Fibroblast of gingiva (primary cell): ENCODE measurements around the gene DAAM2.

ENCODE experiments used
- DNase-seq: peaks from one replicate; pipeline ENCODE4 v3.0.0-alpha.2; 2011; ENCODE audit warnings: low read depth

Gene DAAM2

GRCh38 chr6:39909701-39910100 is 117.5 kb downstream of the DAAM2 start:
- no peak for DNase-seq

- no peak for DNase-seq
Measured at GRCh38 chr6:39910164-39910563, 118.0 kb downstream of the DAAM2 start.

DNA sequence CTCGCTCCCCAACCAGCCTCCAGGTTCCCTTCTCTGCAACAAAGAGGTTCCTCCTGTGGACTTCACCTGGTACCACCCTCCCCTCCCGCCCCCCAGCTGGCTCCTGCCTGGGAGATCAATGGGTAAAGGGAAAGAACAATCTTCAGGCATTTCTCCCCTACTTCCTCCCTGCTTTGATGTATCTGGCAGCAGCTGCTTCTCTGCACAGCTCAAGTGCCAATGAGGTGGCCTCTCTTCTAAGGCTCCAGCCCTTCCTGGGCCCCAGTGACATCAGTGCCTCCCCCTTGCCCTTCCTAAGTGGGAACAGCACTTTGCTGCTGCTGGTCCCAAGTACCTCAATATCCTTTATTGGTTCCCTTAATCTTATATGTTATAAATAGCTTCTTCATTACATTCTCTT is 118.6 kb downstream of the DAAM2 start:
- no peak for DNase-seq

- no peak for DNase-seq
Measured at GRCh38 chr6:39911513-39912125, 119.4 kb downstream of the DAAM2 start.

- no peak for DNase-seq
Measured at GRCh38 chr6:39912446-39912845, 120.3 kb downstream of the DAAM2 start.

- DNase-seq, result no peak
Measured at GRCh38 chr6:39913391-39913916, 121.3 kb downstream of the DAAM2 start.

DNA sequence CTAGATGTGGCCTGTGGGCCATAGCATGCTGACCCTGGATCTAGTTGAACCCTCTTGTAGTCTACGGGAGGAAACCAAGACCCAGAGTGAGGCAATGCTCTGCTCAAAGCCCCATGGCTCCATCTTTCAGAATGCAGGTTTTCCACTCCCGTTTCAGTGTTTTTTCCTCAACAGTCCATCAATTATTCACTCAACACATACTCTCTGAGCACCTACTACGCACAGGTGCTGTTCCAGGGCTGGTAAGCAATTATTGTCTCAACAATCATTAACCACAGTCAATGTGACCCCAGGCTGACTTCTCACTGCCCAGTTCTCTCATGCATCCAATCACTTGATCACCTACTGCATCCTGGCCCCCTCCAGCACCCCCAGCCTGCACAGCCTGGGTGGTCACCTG is 122.1 kb downstream of the DAAM2 start:
- no peak for DNase-seq

DNA sequence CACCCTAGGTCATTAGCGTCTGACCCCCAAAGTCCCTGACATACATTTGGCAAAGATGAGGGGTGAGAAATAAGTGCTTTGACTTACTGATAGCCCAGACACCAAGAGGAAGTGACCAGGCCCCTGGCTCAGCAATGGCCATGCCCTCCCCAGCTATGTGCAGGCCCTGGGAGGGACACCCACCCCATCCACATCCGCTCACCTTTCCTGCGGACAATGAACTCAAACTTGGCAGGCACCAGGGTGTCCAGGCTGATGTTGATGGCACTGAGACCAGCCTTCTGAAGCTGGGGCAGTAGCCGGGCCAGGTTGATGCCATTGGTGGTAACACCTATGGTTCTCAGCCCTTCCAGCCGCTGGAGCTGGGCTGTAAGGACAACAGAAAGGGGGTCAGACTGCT is 123.7 kb downstream of the DAAM2 start:
- no peak for DNase-seq

GRCh38 chr6:39917329-39917728 is 125.2 kb downstream of the DAAM2 start:
- no peak for DNase-seq

DNA sequence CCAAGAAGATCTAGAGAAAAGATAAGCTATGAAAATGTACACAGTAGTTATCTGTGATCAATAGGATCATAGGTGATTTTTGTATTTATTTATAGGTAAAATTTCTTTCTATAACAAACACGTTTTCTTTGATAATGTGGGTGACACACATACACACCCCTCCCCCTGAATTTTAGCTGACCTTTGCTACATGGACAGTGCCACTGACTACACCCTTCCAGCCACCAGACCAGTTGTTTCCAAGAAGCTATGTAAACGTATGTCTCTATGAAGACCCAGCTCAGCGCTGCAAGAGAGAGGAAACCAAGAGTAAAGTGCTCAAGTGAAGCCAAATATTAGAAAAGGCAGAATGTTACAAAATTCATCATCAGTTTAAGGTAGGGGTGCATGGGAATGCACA is 125.8 kb downstream of the DAAM2 start:
- DNase-seq, result no peak

DNA sequence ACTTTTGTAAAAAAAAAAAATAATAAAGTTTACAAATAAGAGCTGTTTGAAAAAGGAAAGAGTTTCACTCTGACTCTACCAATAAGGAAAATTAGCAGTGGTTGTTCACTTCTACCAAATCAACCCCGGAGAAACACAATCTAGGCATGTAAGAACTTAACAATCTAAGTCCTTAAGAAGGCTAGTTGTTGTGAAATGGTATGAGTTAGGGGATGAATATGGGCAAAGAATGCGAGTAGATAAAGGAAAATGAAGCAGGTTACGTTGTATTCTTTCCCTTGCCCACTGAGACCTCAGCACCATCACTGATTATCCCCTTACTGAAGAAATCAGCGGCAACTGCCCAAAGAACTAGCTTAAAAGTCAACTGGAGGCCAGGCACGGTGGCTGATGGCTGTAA is 126.7 kb downstream of the DAAM2 start:
- no peak for DNase-seq

DNA sequence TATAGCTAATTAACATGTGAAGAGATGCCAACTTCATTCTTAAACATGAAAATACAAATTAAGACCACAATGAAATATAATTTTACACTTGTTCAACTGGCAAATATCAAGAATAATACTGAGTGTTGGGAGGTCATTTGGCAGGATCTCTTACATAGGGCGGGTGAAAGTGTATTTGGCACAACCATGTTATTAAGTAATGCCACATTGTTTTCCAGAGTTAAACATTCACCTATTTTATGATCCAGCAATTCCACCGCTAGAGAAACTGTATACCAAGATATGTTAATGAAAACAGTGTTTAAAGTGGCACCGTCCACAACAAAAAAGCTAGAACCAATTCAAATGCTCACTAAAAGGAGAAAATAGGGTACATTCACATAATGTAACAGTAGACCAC is 128.0 kb downstream of the DAAM2 start:
- DNase-seq, result no peak

GRCh38 chr6:39922821-39923220 is 130.6 kb downstream of the DAAM2 start:
- DNase-seq, result no peak

- DNase-seq, result no peak
Measured at GRCh38 chr6:39923394-39923793, 131.2 kb downstream of the DAAM2 start.

DNA sequence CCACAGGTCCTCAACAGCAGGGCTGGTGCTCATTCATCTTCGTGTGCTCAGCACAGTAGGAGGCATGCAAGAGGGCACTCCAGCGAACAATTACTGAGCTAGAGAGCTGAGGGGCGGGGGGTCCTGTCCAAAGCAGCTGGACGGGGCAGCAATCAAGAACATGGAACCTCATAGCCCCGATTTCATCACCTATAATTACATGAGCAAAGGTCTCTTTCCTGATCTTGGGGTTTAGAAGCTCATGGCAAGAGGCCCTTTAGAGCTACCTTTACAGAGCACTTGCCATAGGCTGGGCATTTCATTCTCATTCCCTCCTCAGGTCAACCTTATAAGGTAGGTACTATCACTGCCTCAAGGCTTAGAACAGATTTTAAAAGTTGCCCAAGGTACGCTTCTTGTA is 131.7 kb downstream of the DAAM2 start:
- DNase-seq, result no peak

GRCh38 chr6:39924283-39924682 is 132.1 kb downstream of the DAAM2 start:
- peak; percentile 26 for DNase-seq

DNA sequence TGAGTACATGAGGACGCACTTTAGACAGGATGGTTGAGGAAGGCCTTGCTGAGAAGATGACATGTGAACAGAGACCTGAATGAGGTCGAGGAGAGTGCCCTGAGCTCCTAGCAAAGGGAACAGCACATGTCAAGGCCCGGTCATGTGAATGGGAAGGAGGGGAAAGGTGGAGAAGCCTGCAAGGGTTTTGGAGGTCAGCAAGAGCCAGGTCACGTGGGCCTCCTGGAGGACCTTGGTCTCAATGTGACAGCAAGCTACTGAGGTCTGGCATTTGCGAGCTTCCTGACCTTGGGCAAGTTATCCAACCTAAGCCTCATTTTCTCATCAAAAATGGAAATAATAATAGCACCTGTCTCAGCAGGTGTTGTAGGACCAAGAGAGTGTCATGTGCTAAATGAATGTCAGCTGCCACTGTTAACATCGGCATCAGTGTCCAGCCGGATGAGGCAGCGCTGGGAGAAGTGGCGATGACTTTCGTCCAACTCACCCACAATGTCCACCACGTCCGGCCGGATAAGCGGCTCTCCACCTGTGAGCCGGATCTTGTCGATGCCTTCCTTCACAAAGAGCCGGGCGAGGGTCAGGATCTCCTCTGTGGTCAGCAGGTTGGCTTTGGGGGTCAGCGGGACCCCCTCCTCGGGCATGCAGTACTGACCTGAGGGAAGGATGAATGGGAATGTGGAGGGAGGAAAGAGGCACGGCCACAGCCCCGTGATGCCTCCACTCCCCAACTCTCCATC is 133.2 kb downstream of the DAAM2 start:
- DNase-seq, result no peak

DNA sequence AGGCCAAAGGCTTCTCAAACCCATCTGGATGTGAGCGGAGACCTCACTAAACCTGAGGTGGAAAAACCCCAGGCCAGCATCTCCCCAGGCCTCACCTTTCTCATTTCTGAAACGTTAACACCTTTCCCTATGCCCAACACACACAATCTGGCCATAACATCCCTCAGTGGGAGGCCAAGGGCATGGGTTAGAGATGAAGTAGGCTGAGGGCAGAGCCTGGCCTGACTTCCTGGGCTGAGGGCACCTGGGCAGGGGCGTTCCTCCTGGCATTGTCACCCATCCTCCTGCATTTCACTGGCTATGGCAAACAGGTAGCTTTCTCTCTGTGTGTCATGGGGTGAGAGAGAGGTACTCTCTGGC is 133.7 kb downstream of the DAAM2 start:
- DNase-seq, result no peak

DNA sequence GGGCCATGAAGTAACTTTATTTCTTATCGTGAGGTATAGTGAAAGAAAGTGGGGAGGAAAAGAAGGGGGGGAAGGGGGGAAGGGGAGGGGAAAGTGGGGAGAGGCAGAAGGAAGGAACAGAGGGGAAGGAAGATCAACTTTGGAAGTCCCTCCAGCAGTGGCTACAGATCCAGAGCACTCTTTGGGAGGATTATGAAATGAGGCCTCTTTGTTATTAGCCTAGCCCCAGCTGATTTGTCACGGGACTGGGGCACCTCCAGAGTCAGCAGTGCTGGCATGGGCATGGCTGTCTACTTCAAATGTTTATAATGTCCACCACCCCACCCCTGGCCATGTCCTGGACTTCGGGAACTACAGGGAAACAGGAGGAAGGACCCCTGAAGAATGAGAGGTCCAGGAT is 134.5 kb downstream of the DAAM2 start:
- DNase-seq, result peak; percentile 15

DNA sequence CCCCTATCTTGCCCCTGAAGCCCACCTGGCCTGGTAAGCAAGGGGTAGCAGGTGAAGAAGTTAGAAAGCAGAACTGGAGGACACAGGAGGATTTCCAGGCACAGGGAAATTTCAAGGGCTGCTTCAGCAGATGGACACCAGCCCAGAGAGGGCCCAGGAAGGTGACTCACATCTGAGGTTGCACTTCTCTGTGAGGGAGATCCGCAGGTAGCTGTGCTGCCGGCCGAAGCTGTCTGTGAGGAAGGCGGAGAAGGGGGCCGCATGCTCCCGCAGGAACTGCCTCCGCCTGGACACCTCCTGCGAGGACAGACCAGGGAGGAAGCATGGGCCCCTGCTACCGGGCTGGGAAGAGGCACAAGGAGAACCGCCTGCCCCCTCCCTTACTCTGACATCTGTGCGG is 135.0 kb downstream of the DAAM2 start:
- DNase-seq, result no peak

- DNase-seq, result no peak
Measured at GRCh38 chr6:39929039-39929732, 137.0 kb downstream of the DAAM2 start.

DNA sequence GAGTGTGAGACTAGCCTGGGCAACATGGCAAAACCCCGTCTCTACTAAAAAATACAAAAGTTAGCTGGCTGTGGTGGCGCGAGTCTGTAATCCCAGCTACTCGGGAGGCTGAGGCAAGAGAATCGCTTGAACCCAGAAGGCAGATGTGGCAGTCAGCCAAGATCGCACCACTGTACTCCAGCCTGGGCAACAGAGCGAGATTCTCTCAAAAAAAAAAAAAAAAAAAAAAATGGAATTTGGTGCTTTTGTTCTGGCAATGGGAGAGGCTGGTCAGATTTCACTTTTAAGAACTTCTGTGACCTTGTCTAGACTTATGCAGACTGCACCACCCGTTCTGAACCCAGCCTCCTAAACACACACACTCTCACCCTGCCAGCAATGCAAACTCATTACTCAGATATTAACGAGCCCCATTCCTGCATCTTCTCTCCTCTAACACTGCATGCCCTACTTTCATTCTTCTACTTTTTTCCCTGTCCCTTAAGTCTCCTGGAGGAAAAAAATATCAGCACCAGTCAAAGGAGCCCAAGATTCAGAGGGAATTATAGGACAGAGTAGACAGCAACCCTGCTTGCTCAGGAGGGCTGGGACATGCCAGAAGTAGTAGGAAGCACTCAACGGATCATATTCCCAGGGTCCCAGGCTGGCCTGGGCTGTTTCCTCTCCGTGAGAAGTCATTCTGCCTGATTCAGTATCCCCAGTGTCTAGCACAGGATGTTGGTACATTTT is 137.7 kb downstream of the DAAM2 start:
- peak; percentile 49 for DNase-seq

- no peak for DNase-seq
Measured at GRCh38 chr6:39930540-39930939, 138.4 kb downstream of the DAAM2 start.
